GM10847 (cell line): Measurements from ENCODE around the gene RLF.

Experiments used
- POLR2A ChIP-seq: IDR thresholded peaks from 2 replicates; pipeline ENCODE4 v1.6.1; 2011; ENCODE audit not compliant: insufficient read length; ENCODE audit errors: extremely low read depth

Gene RLF

DNA sequence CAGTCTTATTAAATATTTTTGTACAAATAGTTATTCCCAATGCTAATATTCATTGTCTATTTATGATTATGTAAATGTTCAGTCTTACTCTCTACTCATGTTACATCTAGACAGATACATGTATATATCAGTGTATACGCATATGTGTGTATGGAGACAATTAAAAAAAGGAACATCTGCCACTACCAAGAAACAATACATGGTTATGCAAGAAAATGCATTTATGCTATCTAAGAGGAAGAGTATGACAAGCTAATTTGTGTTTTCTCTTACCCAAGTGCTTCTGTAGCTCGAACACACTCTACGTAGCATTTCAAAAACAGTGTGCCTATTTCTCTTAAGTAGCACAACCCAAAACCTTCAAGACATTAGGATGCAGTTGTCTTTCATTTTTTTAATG lies 6.1 kb upstream of the RLF start:
- TF ChIP-seq POLR2A = no peak

DNA sequence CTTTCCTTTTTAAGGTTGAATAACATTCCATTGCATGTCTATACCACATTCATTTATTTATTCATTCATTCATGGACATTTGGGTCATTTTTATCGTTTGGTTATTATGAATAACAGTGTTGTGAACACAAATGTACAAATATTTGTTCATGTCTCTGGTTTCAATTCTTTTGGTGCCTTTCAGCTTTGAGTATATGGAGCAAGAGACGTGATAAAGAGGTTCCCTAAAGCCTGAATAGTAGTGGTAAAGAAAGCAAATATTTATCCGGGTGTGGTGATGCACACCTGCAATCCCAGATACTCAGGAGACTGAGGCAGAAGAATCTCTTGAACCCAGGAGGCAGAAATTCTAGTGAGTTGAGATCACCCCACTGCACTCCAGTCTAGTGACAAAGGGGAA lies 5.3 kb upstream of the RLF start:
- TF ChIP-seq POLR2A = no peak

DNA sequence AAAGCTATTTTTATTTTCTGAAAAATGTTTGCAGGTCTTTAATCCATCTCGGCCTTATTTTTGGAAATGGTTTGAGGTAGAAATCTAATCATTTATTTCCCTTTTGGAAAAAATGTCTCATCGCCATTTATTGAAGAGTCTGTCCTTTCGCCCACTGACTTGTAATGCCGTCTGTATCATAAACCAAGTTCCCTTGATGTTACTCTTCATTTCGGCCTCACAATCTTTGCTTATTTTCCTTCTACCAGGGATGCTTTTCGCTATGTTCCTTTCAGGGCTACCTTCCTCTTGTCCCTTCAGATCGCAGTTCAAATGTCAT lies 422 bp upstream of the RLF start:
- no peak for TF ChIP-seq POLR2A

DNA sequence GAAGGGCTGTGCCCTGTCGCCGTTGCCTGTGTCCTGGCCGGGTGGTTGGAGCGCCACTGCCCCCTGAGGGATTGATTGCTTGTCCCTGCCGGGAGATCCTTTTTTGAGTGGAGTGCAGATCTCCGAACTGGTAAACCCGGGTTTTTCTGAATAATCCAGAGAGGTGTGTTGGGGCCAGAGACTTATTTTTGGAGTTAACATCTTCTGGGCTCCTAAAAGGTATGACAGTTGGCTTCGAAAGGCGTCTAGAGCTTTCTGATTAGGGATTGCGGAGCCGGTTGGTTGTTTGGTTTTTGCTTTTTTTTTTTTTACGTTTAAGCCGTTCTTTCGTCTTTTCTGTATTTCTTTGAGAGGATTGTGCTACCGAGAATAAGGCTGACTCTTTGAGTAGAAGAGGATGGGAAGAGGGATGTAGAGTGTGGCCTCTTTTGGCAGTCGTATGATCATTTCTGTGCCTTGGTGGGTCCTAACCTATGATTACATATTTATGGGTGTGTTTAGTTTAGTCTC lies 756 bp downstream of the RLF start:
- TF ChIP-seq POLR2A = no peak

DNA sequence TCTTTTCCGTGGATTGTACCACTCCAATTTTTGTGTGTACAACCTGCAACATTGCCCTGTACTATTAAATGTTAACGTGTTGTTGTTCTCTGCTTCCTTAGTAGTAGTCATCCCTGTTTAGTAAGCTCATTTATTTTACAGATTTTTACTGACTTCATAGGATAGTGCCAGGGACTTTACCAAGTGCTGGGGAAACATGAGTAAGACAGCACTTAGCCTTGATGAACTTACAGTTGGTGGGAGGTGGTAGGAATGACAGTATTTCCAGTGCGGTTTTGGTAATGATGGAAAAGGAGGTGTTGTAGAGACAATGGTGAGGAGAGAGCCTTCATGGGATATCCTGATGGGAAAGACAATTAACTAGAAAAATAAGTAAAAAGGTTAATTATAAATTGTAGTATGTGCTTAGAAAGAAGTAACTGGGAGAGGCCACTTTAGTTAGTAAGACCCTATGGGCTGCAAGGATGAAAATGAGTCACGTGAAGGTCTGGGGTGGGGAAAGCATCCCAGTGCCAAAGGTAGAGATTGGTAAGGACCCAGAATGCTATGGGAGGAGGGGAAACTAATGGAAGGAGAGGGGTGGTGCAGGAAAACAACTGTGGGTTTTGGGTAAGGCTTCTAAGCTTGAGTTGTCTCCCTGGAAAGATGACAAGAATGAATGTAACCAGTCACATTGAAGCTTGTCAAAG lies 1.7 kb downstream of the RLF start:
- TF ChIP-seq POLR2A = no peak

DNA sequence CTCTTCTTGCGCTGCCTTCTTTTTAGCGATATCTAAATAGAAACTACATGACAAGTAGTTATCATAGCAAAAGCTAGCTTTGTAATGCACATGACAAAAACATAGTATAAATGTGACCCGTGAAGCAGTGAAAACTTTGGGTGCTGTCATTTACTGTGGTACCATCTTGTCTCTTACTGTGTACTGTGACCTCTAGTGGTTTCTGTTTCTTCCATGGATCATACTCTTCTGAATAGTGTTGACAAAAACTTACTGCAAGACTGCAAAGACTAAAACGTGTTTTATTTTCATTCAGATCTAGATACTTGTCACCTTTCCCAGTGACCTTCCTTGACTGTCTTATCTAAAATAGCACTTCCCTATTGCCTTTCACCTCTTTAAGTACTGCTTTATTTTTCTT lies 6.1 kb downstream of the RLF start:
- no peak for TF ChIP-seq POLR2A

DNA sequence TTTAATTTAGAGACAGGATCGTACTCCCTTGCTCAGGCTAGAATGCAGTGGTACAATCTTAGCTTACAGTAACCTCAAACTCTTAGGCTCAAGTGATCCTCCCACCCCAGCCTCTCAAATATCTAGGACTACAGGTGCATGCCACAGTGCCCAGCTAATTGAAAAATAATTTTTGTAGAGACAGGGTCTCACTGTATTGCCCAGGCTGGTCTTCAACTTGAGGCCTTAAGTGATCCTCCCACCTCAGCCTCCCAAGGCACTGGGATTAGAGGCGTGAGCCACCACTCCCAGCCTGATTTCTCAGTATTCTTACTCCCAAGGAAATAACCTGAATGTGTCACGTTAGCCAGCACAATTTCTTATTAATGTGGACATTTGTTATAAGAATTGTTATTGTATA lies 9.8 kb downstream of the RLF start:
- no peak for TF ChIP-seq POLR2A

DNA sequence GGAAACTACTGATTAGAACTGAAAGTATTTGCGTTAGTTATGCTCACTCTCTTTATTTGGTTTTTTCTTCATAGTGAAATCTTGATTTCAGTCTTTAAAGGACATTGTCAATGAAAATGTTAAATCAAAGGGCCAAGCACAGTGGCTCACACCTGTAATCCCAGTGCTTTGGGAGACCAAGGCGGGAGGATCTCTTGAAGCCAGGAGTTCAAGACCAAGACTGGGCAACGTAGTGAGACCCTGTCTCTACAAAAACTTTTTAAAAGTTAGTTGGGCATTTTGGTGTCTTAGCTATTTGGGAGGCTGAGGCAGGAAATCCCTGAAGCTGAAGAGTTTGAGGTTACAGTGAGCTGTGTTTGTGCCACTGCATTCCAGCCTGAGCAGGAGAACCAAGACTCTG lies 13.6 kb downstream of the RLF start:
- TF ChIP-seq POLR2A = no peak

DNA sequence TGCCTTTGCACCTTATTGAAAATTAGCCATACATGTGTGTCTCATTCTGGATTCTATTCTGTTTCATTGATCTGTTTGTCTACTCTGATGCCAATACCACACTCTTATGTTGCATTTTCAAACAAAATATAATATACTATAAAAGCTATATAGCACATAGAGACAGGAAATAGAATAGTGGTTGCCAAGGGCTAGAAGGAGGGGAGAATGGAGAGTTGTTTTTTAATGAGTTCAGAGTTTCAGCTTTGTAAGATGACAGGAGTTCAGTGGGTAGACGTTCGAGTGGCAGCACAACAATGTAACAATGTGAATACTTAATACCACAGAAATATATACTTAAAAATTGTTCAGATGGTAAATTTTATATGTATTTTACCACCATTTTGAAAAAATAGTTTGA lies 17.0 kb downstream of the RLF start:
- TF ChIP-seq POLR2A = no peak

DNA sequence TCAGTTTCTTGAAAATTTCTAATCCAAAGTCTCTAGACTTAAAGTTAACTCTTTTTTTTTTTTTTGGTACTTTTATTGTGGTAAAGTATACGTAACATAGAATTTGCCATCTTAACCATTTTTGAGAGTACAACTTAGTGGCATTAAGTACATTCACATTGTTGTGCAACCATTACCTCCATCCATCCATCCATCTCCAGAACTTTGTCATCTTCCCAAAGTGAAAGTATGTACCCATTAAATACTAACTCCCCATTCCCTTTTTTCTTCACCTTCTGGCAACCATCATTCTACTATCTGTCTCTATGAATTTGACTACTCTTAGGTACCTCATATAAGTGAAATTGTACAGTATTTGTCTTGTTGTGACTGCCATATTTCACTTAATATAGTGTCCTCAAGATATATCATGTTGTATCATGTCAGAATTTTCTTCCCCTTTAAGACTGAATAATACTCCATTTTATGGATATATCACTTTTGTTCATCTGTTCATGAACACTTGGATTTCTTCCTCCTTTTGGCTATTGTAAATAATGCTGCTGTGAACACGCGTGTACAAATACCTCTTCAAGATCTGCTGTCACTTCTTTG lies 18.4 kb downstream of the RLF start:
- no peak for TF ChIP-seq POLR2A

DNA sequence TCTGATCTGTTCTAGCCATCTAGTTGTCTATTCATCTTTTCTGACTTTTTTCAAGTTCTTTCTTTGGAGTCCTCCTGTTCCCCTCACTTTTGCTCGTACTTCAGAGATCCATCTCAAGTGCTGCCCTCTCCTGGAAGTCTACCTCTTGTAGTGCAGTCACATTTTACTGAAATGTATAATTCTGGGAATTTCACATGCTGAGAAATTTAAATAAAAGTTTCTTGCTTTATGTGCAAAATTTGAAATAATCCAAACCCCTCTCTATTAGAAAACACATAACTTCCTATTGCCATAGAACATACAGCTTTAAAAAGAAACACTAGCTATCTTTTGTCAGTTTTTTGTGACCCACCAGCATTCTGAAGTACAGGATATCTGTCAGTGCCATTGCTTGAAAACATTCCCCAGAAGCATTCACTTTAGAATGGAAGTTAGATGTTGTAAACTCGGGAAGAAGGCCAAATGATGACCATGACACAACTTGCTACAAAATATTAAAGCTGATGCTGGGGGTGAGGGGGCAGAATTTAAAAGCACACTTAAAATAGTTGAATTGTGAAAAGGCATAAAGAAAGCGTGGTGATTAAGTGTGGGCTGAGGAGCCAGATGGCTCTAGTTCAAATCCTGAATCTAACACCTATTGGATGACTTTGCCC lies 22.0 kb downstream of the RLF start:
- TF ChIP-seq POLR2A = no peak

DNA sequence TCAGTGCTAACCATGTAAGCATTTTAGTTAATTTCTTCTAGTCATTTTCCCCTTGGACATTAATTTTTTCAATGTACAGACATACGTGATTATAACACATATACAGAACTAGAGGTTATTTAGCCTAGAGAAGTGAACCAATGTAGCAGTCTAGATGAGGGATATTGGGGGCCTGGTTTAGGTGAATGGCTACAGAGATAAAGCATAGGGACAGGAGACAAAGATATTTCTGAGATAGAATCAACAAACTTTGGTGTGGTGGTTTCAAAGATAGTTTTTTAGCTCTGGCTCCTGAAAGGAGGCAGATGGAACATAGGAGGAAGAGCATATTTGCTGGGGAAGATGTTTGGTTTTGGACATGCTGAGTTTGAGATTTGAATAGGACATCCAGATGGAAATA lies 23.0 kb downstream of the RLF start:
- no peak for TF ChIP-seq POLR2A

DNA sequence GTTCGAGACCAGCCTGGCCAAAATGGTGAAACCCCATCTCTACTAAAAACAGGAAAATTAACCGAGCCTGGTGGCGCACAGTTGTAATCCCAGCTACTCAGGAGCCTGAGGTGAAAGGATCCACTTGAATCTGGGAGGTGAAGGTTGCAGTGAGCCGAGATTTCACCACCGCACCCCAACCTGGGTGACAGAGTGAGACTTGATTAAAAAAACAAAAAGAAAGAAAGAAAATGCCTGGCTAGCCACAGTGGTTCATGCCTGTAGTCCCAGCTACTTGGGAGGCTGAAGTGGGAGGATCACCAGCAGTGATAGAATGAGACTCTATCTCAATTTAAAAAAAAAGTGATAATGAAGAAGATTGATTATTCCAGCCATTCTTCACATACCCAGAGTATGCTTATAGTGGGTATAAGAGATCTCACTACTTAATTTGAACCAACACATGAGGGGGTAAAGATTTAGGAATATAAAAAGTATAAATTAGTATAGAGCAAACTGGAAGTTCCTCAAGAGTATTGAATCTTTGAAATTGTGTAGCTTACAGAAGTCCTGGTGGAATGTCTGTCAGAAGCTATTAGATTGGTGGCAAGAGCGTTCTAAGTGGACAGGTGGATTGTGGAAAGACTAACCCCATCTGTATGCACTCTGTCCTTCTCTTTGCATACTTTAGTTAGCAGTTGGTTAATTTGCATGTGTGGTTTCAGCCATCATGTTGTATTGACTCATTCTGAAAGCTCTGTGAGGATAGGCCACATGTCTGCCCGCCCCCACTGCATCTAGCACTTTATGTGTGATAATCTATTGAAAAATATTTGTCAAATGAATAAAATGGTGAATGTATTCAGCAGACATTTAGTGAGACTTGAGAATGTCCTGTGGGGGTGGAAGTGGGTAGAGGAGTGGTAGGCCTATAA lies 25.0 kb downstream of the RLF start:
- TF ChIP-seq POLR2A = no peak

DNA sequence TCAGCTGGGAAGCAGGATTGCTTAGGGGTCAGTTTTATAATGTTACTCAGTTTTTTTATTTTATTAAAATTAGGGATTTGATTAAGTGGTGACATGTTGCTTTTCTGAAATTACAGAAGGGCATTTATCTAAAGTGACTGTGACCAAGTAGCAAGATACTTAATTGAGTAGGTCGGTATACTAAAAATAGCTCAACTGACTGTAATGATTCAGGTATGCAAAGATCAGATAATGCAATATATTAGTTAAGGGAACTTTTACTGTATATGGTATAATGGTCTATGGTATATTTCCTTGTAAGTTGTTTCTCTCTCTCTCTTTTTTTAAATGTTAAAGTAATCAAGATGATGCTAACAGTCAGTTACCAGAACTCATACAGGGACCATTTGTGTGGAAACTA lies 26.2 kb downstream of the RLF start:
- no peak for TF ChIP-seq POLR2A

DNA sequence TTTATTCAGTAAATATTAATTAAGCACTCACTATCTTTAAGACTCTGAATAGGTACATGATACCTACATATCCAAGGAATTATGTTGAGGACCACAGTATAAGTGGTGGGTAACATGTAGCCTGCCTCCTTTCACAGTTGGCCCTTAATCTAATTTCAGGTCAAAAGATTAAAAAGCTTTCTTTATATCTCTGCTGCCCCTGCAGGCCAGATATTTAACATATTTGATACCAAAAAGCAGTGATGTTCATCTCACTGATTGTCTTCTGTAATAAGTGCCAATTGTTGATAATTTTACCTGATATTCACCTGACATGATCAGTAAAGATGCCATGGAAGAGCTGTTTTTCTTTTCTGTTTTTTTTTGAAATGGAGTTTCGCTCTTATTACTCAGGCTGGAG lies 36.5 kb downstream of the RLF start:
- no peak for TF ChIP-seq POLR2A

DNA sequence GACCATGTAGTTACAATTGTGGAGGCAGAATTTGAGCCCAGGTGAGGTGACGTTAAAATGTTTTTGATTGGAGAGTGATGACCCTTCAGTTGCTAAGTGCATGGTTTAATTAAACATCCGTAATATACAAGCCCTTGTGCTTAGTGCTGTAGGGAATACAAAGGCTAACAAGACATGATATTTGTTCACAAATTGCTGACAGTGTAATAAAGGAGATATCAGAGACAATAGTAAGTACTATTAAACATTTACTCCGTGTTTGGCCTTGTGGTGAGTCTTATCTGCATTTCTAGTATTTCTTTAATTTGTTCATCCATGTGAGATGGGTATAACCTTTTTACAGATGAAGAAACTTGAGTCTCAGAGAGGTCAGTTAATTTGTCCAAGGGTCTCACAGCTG lies 37.9 kb downstream of the RLF start:
- no peak for TF ChIP-seq POLR2A

DNA sequence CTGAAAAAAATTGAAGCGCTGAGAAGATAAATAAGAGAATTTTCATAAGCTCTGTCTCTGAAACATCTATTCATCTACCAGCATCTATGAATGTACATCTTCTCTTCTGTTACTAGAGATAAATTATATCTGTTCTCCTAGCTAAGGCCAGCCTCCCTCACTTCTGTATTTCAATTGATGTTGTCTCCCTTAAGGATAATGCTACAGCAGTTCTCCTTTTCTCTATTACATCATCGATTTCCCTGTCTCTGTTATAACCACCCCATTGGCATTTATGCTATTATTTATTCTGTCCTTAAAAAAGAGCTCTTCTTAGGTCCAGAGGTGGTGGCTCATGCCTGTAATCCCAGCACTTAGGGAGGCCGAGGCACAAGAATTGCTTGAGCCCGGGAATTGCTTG lies 43.7 kb downstream of the RLF start:
- TF ChIP-seq POLR2A = no peak
